ENCODE results near the gene HTATSF1. TPM values are rescaled to one million over a fixed set of nuclear protein-coding genes. Genes with fewer than 3 reads are reported as not detected.

The HTATSF1 gene
- total RNA-seq, 1 donor from 2014 or later = 60.9 TPM

DNA sequence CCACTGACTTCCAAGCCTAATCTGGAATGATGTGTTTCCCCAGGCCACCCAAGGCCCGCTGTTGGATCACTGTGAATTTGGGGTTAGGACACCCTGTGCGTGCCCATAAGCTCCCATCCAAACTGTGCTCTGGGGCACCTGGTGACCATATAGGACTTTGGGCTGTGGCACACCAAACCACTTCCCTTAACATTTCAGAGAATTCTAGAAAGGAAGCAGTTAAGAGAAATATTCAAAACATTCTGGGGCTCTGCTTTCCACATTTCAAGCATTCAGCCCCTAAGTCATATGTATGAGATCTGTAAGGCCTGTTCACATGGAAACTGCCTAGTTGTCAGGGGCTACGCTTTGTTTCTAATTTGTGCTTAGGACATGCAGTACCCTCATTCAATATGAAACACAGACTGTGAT, 49.0 kb downstream of the HTATSF1 start:
- DNase-seq (ENCODE audit: extremely low spot score in 2 of 2) = no peak
- Histone ChIP-seq H3K27me3 (no peaks in the 10 kb centered on the region), H3K36me3 (no peaks in the 10 kb centered on the region), H3K9me3 (no peaks in the 10 kb centered on the region), H3K4me1 (no peaks in the 10 kb centered on the region), H3K4me3 (no peak overlapping the region), H3K27ac (no peak overlapping the region)
- TF ChIP-seq POLR2AphosphoS5 (IDR thresholded peaks at IDR 0.05; ENCODE audit: insufficient read depth in 1 of 2, low read depth in 1 of 2) (no peak), POLR2A (IDR thresholded peaks at IDR 0.05) (no peak)
- TF ChIP-seq, protein P1, sequence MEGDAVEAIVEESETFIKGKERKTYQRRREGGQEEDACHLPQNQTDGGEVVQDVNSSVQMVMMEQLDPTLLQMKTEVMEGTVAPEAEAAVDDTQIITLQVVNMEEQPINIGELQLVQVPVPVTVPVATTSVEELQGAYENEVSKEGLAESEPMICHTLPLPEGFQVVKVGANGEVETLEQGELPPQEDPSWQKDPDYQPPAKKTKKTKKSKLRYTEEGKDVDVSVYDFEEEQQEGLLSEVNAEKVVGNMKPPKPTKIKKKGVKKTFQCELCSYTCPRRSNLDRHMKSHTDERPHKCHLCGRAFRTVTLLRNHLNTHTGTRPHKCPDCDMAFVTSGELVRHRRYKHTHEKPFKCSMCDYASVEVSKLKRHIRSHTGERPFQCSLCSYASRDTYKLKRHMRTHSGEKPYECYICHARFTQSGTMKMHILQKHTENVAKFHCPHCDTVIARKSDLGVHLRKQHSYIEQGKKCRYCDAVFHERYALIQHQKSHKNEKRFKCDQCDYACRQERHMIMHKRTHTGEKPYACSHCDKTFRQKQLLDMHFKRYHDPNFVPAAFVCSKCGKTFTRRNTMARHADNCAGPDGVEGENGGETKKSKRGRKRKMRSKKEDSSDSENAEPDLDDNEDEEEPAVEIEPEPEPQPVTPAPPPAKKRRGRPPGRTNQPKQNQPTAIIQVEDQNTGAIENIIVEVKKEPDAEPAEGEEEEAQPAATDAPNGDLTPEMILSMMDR (IDR thresholded peaks at IDR 0.05) = no peak
- intact Hi-C loops (cut with DNase I) = no loop called here

DNA sequence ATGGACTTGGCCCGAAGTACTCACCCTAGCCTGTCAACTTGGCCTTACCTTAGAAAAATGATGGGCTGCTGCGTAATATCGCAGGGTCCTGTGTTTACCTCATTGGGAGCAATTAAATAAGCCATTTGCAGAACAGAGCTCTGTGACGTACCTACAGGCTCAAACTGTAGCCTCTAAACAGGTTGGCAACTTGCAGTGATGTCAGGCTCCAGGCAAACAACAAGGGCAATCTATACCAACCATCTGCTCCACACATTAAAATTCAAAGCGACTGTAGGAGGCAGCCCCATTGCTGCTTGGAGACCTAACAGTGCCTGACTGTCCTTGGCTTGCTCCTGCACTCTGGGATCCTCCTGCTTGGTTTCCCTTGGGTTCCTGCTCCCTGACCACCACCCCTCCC, 51.8 kb downstream of the HTATSF1 start:
- Histone ChIP-seq H3K27me3 (no peaks in the 10 kb centered on the region), H3K36me3 (no peaks in the 10 kb centered on the region), H3K4me3 (no peak overlapping the region), H3K9me3 (no peaks in the 10 kb centered on the region), H3K4me1 (no peaks in the 10 kb centered on the region), H3K27ac (no peak overlapping the region)
- DNase-seq (ENCODE audit: extremely low spot score in 2 of 2) = no peak
- intact Hi-C loops (cut with DNase I) = no loop called here
- TF ChIP-seq POLR2A (IDR thresholded peaks at IDR 0.05) = no peak
- no peak for TF ChIP-seq POLR2AphosphoS5 (IDR thresholded peaks at IDR 0.05; ENCODE audit: insufficient read depth in 1 of 2, low read depth in 1 of 2)
- TF ChIP-seq, protein P1 (IDR thresholded peaks at IDR 0.05) = no peak

DNA sequence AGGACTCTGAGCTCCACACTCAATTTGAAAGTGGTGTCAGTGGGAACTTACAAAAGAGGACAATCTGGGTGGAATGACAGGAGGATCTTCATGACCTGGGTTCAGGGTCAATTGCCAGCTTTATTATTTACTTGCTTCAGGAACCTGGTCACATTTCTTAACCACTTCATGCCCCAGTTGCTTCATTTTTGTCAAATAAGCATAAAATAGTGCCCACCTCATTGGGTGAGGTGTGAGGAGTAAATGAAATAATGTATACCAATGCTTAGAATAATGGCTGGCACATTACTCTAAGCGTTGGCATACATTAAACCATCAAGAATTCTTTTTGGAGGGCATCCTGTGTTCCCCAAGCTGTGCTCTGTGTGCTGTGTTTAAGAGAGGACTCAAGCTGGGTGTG, 54.0 kb downstream of the HTATSF1 start:
- TF ChIP-seq, protein P1 (IDR thresholded peaks at IDR 0.05) = no peak
- TF ChIP-seq POLR2A (IDR thresholded peaks at IDR 0.05) = no peak
- no peak for TF ChIP-seq POLR2AphosphoS5 (IDR thresholded peaks at IDR 0.05; ENCODE audit: insufficient read depth in 1 of 2, low read depth in 1 of 2)
- no peaks in the 10 kb centered on the region for H3K36me3 ChIP-seq
- no peak overlapping the region for H3K27ac ChIP-seq
- H3K4me3 ChIP-seq = no peak overlapping the region
- no peaks in the 10 kb centered on the region for H3K4me1 ChIP-seq
- DNase-seq (ENCODE audit: extremely low spot score in 2 of 2) = no peak
- intact Hi-C loops (cut with DNase I) = no loop called here
- no peaks in the 10 kb centered on the region for H3K9me3 ChIP-seq
- H3K27me3 ChIP-seq = no peaks in the 10 kb centered on the region

DNA sequence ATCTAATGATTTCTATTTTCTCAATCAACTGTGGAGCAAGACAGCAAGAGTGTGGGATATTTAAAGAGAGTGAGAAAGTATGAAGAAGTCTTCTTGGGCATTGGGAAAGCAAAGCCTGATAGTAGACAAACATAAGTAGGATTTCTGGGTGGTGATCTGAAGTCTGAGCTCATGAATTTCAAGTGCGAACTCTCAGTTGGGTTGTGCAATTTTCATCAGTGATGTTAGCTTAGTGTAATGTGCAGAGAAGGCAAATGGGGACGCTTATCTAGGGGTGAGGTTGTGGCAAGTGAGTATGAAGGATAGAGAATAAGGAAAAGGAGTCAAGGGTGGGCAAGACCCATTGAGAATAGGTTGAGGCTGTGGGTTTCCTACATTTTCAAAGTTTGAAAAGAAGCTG, 58.3 kb downstream of the HTATSF1 start:
- H3K4me1 ChIP-seq = no peaks in the 10 kb centered on the region
- no peak overlapping the region for H3K4me3 ChIP-seq
- no peaks in the 10 kb centered on the region for H3K36me3 ChIP-seq
- no peak for TF ChIP-seq POLR2A (IDR thresholded peaks at IDR 0.05)
- TF ChIP-seq, protein P1 (IDR thresholded peaks at IDR 0.05) = no peak
- TF ChIP-seq POLR2AphosphoS5 (IDR thresholded peaks at IDR 0.05; ENCODE audit: insufficient read depth in 1 of 2, low read depth in 1 of 2) = no peak
- DNase-seq (ENCODE audit: extremely low spot score in 2 of 2) = no peak
- H3K9me3 ChIP-seq = no peaks in the 10 kb centered on the region
- no peak overlapping the region for H3K27ac ChIP-seq
- intact Hi-C loops (cut with DNase I) = no loop called here
- no peaks in the 10 kb centered on the region for H3K27me3 ChIP-seq

MicroRNAs encoded within 50 kb of the gene (microRNA counts, 767-probe panel; counts per million panel counts)
- microRNA hsa-miR-934 = 238 to 261 counts per million in 2 donors

Small RNA genes lying within 50 kb of the gene (microRNA-seq; reads per million reads assigned to microRNA genes)
- gene MIR934 (ENCODE audit: borderline number of aligned reads, borderline replicate concordance) = not detected

Small RNA genes lying within 50 kb of the gene (small RNA-seq; reads per million reads assigned to genes)
- not detected for gene MIR934

Other genes with a start within 250 kb of the HTATSF1 start
- gene MAP7D3, start 246.2 kb upstream of the HTATSF1 start, total RNA-seq = 15.0 TPM
- gene ADGRG4, start 196.6 kb upstream of the HTATSF1 start, total RNA-seq = 0.25 TPM
- gene BRS3, start 9.6 kb upstream of the HTATSF1 start, total RNA-seq = not detected
- gene VGLL1, start 34.6 kb downstream of the HTATSF1 start, total RNA-seq = not detected
- not detected for gene CD40LG, start 150.6 kb downstream of the HTATSF1 start, total RNA-seq

Measured in vagina (tissue), 2 donors.